Upper lobe of left lung (tissue), 6 donors: ENCODE data around the gene TM4SF20. TPM values are rescaled to one million over a fixed set of nuclear protein-coding genes. Genes with fewer than 3 reads are reported as not detected.

Experiments used
- ATAC-seq, 2 donors: fragments of 200-7000 bp; cut with Tn5 transposase; one replicate each; pipeline ENCODE4 v1.9.1; 2022; ENCODE audit warnings: mild to moderate bottlenecking in 2 of 2, moderate library complexity in 2 of 2; ENCODE audit not compliant: low FRiP score in 2 of 2
- DNase-seq, 2 donors: peaks; one replicate each; pipeline ENCODE4 v3.0.0-alpha.2; 2019 to 2020
- H3K27ac ChIP-seq, 4 donors: fragments of 200-600 bp; sonication (generic); one replicate each; pipeline ENCODE4 v1.5.1; 2016 to 2019
- H3K27me3 ChIP-seq, 4 donors: fragments of 200-600 bp; sonication (generic); one replicate each; pipeline ENCODE4 v1.5.1; 2017 to 2019
- H3K36me3 ChIP-seq, 4 donors: fragments of 200-600 bp; sonication (generic); one replicate each; pipeline ENCODE4 v1.5.1; 2016 to 2019
- H3K4me1 ChIP-seq, 4 donors: fragments of 200-600 bp; sonication (generic); one replicate each; pipeline ENCODE4 v1.5.1; 2018 to 2019
- H3K4me3 ChIP-seq, 4 donors: fragments of 200-600 bp; sonication (generic); one replicate each; pipeline ENCODE4 v1.5.1; 2017 to 2019; ENCODE audit warnings: mild to moderate bottlenecking in 2 of 4, moderate library complexity in 1 of 4
- H3K9me3 ChIP-seq, 4 donors: fragments of 200-600 bp; sonication (generic); one replicate each; pipeline ENCODE4 v1.5.1; 2018 to 2019
- EP300 ChIP-seq, 4 donors: sonication (generic); formaldehyde crosslinking; IDR thresholded peaks; one replicate each; pipeline ENCODE4 v1.5.1; 2017; ENCODE audit warnings: antibody characterized with exemption in 4 of 4, control low read depth in 2 of 4
- POLR2A ChIP-seq, 4 donors: fragments of 450-650 bp; IDR thresholded peaks; one replicate each; pipeline ENCODE4 v1.5.1; 2016 to 2017; ENCODE audit warnings: antibody characterized with exemption in 4 of 4, mild to moderate bottlenecking in 2 of 4
- POLR2AphosphoS5 ChIP-seq, 2 donors: sonication (generic); formaldehyde crosslinking; IDR thresholded peaks; one replicate each; pipeline ENCODE4 v1.5.1; 2017; ENCODE audit warnings: antibody characterized with exemption in 2 of 2
- WGBS, 2 donors: methylation state at CpG; one replicate each; pipeline ENCODE4 v1.1.5; 2017 to 2018; 5-methylcytosine and 5-hydroxymethylcytosine counted together
- total RNA-seq, 6 donors: library from RNA; depleted of rRNA in 4 of 6; stranded (reverse); fragments of >200 nt in 4 of 6; gene quantifications; one replicate each; pipeline versions ENCODE4 v1.1.0 to v1.2.1, GENCODE V29; 2016 to 2021
- TF ChIP-seq, protein P1 (sequence below), 6 experiments: fragments of 450-650 bp in 4 of 6; fragments of 200-600 bp in 2 of 6; sonication (generic) in 2 of 6; IDR thresholded peaks; one replicate each; pipeline ENCODE4 v1.5.1; 2016 to 2019; ENCODE audit warnings: antibody characterized with exemption in 6 of 6
- donor health status: DM: no; HTN: no; CAD: no; lungs with moderate emphysema.
- donor health status: DM: no; HTN: yes; CAD: no; lungs with severe emphysema.

Gene TM4SF20
- total RNA-seq, 6 donors from 2014 or later, result not detected

- no peak for ATAC-seq
- DNase-seq, result no peak
- no peak overlapping the region for H3K4me3 ChIP-seq
- H3K27ac ChIP-seq, result no peak overlapping the region
- no peaks in the 10 kb centered on the region for H3K4me1 ChIP-seq
- TF ChIP-seq, protein P1, sequence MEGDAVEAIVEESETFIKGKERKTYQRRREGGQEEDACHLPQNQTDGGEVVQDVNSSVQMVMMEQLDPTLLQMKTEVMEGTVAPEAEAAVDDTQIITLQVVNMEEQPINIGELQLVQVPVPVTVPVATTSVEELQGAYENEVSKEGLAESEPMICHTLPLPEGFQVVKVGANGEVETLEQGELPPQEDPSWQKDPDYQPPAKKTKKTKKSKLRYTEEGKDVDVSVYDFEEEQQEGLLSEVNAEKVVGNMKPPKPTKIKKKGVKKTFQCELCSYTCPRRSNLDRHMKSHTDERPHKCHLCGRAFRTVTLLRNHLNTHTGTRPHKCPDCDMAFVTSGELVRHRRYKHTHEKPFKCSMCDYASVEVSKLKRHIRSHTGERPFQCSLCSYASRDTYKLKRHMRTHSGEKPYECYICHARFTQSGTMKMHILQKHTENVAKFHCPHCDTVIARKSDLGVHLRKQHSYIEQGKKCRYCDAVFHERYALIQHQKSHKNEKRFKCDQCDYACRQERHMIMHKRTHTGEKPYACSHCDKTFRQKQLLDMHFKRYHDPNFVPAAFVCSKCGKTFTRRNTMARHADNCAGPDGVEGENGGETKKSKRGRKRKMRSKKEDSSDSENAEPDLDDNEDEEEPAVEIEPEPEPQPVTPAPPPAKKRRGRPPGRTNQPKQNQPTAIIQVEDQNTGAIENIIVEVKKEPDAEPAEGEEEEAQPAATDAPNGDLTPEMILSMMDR (IDR thresholded peaks at IDR 0.05), result no peak
- TF ChIP-seq POLR2AphosphoS5 (IDR thresholded peaks at IDR 0.05) (no peak), EP300 (IDR thresholded peaks at IDR 0.05) (no peak), POLR2A (IDR thresholded peaks at IDR 0.05) (no peak)
- H3K36me3 ChIP-seq, result peaks cover 0 to 43% (median 4%) of the 10 kb centered on the region in 4 donors
- WGBS, 2 donors, result 81 to 84% methylated on average over 7 of the region's 7 CpGs
- no peaks in the 10 kb centered on the region for H3K27me3 ChIP-seq
- no peaks in the 10 kb centered on the region for H3K9me3 ChIP-seq
Observed at GRCh38 chr2:227347117-227347516, 32.0 kb downstream of the TM4SF20 start.

GRCh38 chr2:227344231-227344630 is 34.9 kb downstream of the TM4SF20 start:
- Histone ChIP-seq H3K36me3 (peaks cover 0 to 52% (median 4%) of the 10 kb centered on the region in 4 donors), H3K4me1 (no peaks in the 10 kb centered on the region), H3K27ac (no peak overlapping the region), H3K4me3 (no peak overlapping the region), H3K27me3 (no peaks in the 10 kb centered on the region), H3K9me3 (no peaks in the 10 kb centered on the region)
- WGBS, 2 donors, result 63 to 68% methylated on average over 2 of the region's 2 CpGs
- no peak for ATAC-seq
- no peak for DNase-seq
- TF ChIP-seq POLR2AphosphoS5 (IDR thresholded peaks at IDR 0.05) (no peak), EP300 (IDR thresholded peaks at IDR 0.05) (no peak), POLR2A (IDR thresholded peaks at IDR 0.05) (no peak)
- TF ChIP-seq, protein P1 (IDR thresholded peaks at IDR 0.05), result no peak

DNA sequence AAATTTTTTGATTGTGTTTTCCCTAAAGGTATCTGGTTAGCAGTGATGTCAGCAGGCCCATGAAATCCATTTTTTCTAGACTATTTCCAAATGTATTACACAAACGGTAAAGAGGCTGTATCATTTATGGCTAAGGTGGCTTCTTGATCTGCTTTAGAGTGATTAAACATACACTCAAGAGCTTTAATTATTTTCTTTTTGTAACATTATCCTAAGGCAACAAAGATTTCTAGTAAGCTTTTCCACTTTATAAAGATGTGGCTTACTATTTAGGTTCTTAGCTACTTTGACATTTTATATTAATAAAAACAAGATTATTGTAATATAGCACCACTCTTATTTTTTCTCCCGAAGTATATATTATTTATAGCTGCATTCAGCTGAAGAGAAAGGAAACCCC is 37.6 kb downstream of the TM4SF20 start:
- no peaks in the 10 kb centered on the region for H3K9me3 ChIP-seq
- H3K4me3 ChIP-seq, result no peak overlapping the region
- TF ChIP-seq EP300 (IDR thresholded peaks at IDR 0.05) (no peak), POLR2AphosphoS5 (IDR thresholded peaks at IDR 0.05) (no peak), POLR2A (IDR thresholded peaks at IDR 0.05) (no peak)
- TF ChIP-seq, protein P1 (IDR thresholded peaks at IDR 0.05), result no peak
- no peak for DNase-seq
- H3K4me1 ChIP-seq, result no peaks in the 10 kb centered on the region
- no peak overlapping the region for H3K27ac ChIP-seq
- H3K27me3 ChIP-seq, result no peaks in the 10 kb centered on the region
- ATAC-seq, result no peak
- 82 to 87% methylated on average over 2 of the region's 2 CpGs for WGBS, 2 donors
- peaks cover 0 to 45% (median 6%) of the 10 kb centered on the region in 4 donors for H3K36me3 ChIP-seq

- DNase-seq (no peak), ATAC-seq (no peak)
- Histone ChIP-seq H3K27me3 (no peaks in the 10 kb centered on the region), H3K36me3 (peaks cover 0 to 49% (median 7%) of the 10 kb centered on the region in 4 donors), H3K4me3 (no peak overlapping the region), H3K9me3 (no peaks in the 10 kb centered on the region), H3K4me1 (no peaks in the 10 kb centered on the region), H3K27ac (no peak overlapping the region)
- WGBS, 2 donors, result 73 to 75% methylated on average over 6 of the region's 6 CpGs
- TF ChIP-seq EP300 (IDR thresholded peaks at IDR 0.05), result no peak
- no peak for TF ChIP-seq POLR2A (IDR thresholded peaks at IDR 0.05)
- no peak for TF ChIP-seq POLR2AphosphoS5 (IDR thresholded peaks at IDR 0.05)
- TF ChIP-seq, protein P1 (IDR thresholded peaks at IDR 0.05), result no peak
Observed at GRCh38 chr2:227340106-227340505, 39.0 kb downstream of the TM4SF20 start.

DNA sequence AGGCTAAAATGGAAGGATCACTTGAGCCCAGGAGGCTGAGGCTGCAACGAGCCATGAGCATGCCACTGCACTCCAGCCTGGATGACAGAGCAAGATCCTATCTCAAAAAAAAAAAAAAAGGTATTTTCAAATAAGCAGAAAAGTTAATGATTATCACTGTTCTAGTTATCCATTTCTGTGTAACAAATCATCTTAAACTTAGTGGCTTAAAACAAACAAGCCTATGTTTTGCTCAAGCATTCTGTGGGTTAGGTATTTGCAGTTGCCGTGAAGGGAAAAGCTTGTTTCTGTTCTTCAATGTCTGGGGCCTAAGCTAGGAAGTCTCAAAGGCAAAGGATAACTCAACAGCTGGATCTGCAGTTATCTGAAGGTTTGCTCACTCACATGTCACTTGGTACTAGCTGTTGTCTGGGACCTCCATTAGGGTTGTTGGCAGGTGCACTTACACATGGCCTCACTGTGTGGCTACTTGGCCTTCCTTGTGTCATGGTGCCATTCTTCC is 40.0 kb downstream of the TM4SF20 start:
- no peak overlapping the region for H3K4me3 ChIP-seq
- H3K27me3 ChIP-seq, result no peaks in the 10 kb centered on the region

More for the DNA sequence above, 40.0 kb downstream of the TM4SF20 start:
- Histone ChIP-seq H3K36me3 (peaks cover 0 to 57% (median 12%) of the 10 kb centered on the region in 4 donors), H3K27ac (no peak overlapping the region), H3K9me3 (no peaks in the 10 kb centered on the region), H3K4me1 (no peaks in the 10 kb centered on the region)
- DNase-seq (no peak), ATAC-seq (no peak)
- 80 to 82% methylated on average over 2 of the region's 2 CpGs for WGBS, 2 donors
- no peak for TF ChIP-seq POLR2A (IDR thresholded peaks at IDR 0.05)
- TF ChIP-seq EP300 (IDR thresholded peaks at IDR 0.05), result no peak
- no peak for TF ChIP-seq POLR2AphosphoS5 (IDR thresholded peaks at IDR 0.05)
- TF ChIP-seq, protein P1 (IDR thresholded peaks at IDR 0.05), result no peak
